ENCODE results near the gene SUN2.
"Not testable (repeated sequence)": the region's sequence is repeated elsewhere in the genome, so short reads cannot be mapped to it uniquely, and the experiment has no call there.

The SUN2 gene, protein sequence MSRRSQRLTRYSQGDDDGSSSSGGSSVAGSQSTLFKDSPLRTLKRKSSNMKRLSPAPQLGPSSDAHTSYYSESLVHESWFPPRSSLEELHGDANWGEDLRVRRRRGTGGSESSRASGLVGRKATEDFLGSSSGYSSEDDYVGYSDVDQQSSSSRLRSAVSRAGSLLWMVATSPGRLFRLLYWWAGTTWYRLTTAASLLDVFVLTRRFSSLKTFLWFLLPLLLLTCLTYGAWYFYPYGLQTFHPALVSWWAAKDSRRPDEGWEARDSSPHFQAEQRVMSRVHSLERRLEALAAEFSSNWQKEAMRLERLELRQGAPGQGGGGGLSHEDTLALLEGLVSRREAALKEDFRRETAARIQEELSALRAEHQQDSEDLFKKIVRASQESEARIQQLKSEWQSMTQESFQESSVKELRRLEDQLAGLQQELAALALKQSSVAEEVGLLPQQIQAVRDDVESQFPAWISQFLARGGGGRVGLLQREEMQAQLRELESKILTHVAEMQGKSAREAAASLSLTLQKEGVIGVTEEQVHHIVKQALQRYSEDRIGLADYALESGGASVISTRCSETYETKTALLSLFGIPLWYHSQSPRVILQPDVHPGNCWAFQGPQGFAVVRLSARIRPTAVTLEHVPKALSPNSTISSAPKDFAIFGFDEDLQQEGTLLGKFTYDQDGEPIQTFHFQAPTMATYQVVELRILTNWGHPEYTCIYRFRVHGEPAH

DNA sequence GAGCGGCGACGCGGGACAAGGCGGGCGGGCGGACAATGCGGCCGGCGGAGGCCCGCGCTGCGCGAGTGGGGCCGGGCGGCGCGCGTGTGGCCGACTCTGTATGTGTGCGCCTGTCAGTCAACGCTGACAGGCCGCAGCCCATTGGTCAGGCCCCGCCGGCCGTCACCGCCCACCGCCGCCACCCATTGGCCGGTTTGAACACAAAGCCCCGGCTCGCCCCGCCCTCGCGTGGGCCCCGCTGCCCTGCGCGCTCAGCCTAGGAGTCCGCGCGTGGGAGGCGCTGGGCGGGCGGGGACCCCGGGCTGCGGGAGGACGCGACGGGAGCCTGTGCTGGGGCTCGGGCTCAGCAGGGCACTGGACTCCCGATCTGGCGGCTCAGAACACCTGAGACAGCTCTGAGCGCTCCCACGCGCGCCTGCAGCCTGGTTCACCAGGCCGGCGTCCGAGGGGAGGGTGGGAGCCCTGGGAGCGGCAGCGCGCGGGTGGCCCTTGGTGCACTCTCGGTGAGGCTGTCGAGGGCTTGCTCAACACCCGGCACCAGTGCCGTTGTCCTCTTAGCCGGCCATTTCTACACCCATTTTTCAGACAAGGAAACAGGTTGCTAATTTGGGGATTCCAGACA, at the start of gene SUN2:
Gene SUN2, minus strand, starts transcription at position 88 of the 622 bp plus-strand sequence. CDS start 3,370 bp downstream, outside the sequence.
- DNase-seq (ENCODE audit: low read depth in 2 of 2) = peak; percentile 89 to 92

DNA sequence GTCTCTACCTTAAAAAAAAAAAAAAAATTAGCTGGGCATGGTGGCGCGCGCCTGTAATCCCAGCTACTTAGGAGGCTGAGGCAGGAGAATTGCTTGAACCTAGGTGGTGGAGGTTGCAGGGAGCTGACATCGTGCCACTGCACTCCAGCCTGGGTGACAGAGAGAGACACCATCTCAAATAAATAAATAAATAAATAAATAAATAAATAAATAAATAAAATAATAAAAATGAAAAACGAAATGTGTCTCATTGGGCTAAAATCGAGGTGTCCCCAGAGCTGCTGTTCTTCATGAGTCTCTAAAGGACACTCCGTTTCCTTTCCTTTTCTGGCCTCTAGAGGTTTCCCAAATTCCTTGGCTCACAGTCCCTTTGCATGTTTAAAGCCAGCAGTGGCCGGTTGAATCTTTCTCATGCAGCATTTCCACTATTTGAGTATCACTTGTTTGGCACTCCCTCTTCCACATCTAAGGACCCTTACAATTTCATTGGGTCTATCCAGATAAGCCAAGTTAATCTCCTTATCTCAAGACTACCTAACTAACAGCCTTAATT, 49.3 kb upstream of the SUN2 start:
- not testable (repeated sequence) for DNase-seq (ENCODE audit: low read depth in 2 of 2)

DNA sequence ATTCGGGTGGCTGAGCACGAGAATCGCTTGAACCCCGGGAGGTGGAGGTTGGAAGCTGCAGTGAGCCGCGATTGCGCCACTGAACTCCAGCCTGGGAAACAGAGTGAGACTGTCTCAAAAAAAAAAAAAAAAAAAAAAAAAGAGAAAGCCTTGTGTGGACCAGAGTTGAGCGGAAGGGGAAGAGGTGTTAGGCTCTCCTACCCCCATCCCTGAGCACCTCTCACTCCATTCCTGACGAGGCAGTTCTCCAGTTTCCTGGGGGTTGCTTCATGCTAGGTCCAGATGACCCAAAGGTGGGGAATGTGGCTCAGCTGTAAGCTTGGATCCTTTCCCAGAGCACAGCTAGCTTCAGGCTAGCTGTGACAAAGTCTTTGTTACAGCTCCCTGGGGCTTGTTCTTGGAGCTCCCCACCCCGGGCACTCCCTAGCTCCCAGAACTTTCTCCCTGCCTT, 46.9 kb upstream of the SUN2 start:
- no peak for DNase-seq (ENCODE audit: low read depth in 2 of 2)

DNA sequence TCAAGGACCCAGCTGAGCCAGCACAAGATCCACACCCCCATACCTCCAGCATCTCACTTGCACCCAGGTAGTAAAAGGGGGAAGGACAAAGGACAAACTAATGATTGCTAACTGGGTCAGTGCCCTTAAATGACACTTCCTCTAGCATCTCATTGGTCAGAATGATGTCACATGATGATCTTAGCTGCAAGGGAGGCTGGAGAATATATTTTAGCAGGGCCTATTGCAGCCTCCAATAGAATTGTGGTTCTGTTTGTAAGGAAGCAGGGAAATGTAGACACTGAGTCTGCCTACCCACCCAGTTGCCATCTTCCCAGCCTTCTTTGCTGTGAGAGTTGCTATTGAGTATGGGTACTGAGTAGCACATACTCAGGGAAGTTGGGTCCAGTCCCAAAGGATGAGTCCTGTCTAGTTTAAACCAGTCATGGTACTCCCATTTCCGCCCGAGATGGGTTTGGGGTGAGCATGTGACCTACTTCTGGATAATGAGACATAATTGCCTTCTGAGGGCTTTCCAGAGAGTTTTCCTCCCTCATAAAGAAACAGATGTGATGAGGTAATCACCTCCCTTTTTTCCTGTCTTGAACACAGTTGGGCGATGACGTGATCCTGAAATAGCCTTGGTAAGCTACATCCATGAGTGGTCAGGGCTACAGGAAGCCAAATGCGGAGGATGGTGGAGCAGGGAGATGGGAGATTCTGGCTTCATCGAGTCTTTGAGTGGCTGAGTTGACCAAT, 43.6 kb upstream of the SUN2 start:
- no peak for DNase-seq (ENCODE audit: low read depth in 2 of 2)

DNA sequence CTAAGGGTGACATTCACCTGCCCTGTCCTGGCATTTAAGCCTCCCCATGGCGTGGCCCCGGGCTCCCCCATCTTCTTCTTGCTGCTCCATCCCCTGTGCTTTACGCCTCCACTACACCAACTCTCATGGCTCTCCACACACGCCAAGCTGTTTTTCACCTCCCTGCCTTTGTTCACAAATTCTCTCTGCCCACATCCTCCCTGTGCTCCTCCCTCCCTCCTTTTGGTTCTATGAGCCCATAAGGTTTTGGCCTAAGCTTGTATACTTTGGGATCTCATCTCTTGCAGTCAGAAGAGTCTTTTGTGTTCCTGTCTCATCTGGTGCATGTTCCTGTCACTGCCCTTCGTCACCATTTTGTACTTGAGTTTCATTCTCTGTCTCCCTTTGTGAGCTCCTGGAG, 42.7 kb upstream of the SUN2 start:
- DNase-seq (ENCODE audit: low read depth in 2 of 2) = no peak

DNA sequence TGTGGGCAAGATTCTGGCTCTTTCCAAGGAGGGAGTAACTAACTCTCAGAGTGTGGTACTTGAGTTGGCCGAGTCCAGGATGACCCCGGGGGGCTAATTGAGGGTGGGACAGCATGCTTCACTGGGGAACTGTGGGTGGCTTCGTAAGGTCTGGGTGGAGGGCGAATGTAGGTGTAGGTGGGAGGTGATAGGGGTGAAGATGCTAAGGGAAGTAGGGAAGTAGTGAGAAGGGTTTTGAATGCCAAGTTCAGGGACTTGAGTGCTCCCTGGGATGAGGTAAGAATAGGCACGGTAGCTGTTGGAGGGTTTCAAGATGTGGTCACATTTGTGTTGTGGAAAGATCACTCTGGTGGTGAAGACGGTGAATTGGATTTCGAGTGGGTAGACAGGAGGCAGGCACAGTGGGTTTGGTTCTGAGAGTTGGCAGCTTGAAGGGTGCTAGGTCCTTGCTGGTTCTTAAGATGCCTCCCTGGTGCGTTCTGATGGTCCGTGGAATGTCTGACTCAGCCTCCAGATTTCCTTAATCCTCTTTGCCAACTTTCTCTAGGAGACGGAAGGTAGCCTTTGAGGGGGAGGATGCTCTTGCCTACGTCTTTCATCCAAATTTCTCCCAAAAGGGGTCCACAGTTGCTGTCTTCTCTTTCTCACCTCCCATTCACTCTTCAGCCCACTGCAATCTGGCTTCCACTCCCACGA, 40.6 kb upstream of the SUN2 start:
- DNase-seq (ENCODE audit: low read depth in 2 of 2) = no peak

DNA sequence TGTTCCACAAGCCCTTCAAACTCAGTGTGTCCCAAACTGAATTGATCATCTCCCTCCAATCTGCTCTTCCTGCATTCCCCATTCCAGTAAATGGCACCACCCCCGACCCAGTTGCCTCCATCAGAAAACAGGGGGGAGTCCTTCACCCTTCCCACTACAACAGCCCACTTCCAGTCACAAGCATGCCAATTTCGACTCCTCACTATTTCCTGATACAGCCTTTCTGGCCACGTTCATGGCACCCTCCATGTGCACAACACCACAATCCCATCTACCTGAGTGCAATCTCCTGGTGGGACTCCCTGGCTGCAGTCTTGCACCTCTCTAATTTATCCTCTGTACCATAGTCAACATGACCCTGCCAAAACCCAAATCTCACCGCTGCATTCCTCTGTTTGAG, 39.8 kb upstream of the SUN2 start:
- no peak for DNase-seq (ENCODE audit: low read depth in 2 of 2)

DNA sequence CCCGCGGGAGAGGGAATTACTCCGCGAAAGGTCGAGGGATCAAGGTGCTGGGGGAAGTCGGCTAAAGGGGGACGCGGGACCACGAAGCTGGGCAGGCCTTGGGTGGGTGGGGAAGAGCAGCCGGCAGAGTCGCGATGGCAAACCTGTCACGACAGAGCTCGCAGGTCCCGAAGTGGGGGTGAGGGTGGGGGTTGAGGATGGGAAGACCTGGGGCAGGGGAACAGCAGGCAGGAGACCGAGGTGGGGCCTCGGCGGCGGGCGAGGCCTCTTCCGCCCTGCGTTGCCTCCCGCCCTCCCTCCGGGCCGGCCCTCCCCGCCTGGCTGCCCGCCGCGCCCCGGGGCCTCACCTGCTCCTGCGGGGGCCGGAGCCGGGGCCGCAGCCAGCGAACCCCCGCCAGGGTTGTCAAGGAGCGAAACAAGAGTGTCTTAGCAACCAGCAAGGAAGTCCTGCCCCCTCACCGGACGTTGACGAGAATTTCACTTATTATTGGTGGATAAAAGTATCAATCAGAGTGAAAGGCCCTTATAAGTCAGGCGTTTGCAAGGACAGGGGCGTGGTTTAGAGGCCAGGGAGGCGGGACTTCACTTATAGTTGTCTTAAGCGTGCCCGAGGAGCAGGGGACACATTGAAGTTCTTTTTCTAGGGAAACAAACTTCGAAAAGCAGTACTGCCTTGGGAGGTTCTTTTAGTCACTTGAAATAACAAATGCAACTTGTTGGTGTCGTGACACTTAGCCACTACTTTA, 38.1 kb upstream of the SUN2 start, which contains the start of gene DNAL4:
Gene DNAL4, minus strand, starts transcription at position 423 of the 746 bp plus-strand sequence. CDS start 11,412 bp downstream, outside the sequence.
- DNase-seq (ENCODE audit: low read depth in 2 of 2) = peak; percentile 85 to 90

DNA sequence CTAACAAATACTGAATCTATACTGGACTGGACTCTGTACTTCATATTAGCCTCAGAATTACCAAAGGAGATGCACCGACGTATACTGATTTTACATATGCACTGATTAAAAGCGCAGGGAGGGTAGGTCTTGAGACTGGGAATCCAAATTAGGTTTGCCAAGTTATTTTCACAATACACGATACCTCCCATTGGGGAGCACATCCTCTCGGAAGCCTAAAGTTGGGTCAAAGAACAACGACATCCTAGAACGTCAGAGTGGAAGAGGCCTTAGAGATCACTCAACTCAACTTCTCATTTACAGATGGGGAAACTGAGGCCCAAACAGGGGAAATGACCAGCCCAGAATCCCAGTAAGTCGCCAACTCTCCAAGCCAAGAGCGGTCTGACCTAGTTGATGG, 37.5 kb upstream of the SUN2 start:
- DNase-seq (ENCODE audit: low read depth in 2 of 2) = no peak

DNA sequence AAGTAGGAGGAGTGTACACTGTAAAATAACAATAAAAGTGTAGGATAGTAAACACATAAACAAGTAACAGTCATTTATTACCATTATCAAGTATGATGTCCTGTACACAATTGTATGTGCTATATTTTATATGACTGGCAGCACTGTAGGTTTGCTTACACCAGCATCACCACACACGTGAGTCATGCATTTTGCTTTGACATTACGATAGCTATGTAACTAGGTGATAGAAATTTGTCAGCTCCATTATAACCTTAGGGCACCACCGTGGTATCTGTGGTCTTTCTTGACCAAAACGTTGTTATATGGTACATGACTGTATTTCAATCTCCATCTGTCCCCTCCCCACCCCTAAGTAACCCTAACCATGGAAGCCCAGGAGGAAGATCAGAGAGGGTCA, 37.0 kb upstream of the SUN2 start:
- DNase-seq (ENCODE audit: low read depth in 2 of 2) = no peak

DNA sequence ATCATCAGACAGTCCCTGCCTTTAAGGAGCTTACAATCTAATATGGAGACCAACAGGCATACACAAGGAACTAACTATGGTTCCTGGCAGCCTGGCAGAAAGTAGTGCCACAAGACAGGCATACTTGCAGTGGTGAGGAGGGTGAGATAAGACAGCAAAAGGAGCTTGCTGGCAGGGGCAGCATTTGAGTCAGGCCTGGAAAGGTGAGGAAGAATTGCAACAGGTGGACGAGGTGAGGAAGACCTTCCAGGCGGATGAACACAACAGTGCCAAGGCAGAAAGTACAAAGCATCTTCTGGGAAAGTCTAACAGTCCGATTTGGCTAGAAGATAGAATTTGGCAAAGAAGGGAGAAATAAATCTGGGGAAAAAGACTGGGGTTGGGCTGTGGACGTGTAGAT, 33.8 kb upstream of the SUN2 start:
- no peak for DNase-seq (ENCODE audit: low read depth in 2 of 2)

DNA sequence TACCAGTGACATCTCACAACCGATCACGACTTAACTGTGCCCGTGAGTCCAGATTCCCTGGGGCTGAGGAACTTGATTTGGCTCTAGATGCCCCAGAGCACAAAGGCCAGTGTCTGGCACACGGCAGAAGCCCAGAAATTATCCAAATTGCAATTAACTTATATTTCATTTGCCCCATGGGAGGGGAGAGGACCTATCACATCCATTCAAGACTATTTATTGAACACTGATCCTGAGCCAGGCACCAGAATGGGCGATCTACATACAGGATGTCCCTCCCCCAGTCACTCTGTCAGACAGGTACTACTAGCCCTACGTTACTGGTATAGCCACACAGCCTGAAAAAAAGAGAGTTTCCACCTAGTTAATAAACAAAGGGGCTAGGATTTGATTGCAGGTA, 33.0 kb upstream of the SUN2 start:
- no peak for DNase-seq (ENCODE audit: low read depth in 2 of 2)

DNA sequence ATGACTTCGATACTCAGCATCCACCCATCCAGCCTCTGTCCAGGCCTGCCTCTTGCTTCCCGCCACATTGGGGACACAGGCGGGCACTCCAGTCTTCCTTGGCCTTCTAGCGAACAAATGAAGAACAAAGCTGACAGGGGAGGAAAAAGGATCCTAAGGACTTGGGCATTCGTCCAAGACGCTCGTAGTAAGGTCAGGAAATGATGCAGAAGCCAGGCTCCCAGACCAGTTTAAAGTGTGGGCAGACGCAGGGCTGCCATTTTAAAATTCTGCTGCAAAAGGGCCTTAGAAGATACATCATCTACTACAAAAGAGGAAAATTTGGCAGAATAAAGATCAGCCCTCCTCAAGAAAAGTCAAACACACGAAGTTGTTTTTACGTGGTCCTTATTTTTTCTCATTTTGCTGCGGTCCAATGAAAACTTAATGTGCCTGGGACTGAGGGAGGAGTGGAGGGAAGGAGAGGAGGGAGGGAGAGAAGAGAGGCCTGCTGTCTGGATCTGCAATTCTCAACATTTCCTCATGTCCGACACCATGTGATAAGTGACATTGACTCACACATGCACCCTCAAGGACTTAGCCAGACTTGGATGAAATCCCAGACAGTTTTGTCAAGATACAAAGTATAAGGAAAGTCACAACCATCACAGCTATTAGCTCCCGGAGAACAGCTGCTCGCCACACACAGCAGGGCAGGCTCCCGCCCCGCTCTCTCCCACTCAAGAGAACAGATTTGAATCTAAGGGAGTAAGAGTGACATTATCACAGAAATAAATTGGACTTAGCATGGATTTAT, 32.4 kb upstream of the SUN2 start:
- no peak for DNase-seq (ENCODE audit: low read depth in 2 of 2)

DNA sequence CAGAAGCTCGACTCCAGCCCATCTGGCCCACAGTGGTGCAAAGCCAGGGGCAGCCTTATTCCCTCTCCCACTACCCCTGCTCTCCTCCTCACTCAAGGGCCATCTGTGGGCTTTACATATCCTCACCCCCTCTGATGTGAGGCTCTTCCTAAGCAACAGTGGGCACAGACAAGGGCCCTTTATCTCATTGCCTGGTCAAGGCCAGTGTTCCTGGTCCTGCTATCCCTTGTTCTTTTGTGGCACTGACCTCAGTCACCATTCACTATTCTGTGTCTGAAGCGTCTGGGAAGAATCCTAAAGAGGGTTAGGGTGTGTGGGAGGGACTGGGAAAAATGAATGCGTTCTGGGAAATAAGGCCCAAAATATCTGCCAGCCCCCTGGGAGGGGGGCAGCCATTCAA, 30.8 kb upstream of the SUN2 start:
- DNase-seq (ENCODE audit: low read depth in 2 of 2) = no peak

DNA sequence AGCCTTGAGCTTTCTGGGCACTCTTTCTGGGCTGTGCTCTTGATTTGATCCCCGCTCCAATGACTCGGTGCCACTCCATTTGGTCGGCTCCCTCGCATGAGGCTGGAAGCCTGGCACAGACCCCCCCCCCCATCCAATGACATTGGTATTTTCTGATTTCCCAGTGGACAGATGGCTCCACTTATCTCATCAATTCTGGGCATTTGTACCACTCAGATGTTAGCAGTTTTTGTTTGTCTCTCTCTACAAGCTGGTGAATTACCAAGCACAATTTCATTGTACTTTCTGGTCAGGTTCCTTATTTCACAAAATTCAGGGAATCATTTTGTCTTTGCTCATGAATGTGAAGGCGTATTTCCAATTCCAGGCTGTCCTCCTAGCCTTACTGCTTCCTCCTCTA, 29.1 kb upstream of the SUN2 start:
- no peak for DNase-seq (ENCODE audit: low read depth in 2 of 2)

DNA sequence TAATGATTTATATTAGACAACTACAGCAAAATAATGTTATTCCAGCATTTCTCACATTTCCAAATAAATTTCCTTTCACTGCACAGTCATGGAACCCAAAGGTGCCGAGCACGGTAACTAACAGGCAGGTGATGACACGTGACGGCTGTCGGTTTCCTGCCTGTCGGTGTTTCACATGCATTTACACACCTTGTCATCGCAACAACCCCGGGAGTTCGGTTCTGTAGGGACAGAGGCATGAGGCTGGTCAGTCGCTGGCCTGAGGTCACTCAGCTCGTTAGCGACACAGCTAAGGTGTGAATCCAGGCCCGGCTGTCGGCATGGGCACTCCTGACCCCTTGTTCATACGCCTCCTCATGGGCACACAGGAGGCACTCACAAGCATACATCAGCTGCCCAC, 28.2 kb upstream of the SUN2 start:
- DNase-seq (ENCODE audit: low read depth in 2 of 2) = no peak

DNA sequence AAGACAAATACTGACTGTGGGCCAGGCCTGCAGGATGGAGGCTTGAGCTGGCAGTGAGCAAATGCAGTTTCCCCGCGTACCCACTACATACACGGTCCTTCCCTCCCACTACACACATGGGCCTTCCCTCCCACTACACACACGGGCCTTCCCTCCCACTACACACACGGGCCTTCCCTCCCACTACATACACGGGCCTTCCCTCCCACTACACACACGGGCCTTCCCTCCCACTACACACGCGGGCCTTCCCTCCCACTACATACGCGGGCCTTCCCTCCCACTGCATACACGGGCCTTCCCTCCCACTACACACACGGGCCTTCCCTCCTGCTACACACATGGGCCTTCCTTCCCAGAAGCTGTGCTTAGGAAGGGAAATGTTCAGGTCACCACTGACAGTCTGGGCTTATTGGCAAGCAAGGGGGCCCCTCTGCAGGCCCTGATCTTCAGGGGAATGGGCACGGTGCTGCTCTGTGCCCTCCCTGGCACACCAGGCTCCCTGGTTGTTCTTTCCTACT, 27.4 kb upstream of the SUN2 start:
- no peak for DNase-seq (ENCODE audit: low read depth in 2 of 2)

DNA sequence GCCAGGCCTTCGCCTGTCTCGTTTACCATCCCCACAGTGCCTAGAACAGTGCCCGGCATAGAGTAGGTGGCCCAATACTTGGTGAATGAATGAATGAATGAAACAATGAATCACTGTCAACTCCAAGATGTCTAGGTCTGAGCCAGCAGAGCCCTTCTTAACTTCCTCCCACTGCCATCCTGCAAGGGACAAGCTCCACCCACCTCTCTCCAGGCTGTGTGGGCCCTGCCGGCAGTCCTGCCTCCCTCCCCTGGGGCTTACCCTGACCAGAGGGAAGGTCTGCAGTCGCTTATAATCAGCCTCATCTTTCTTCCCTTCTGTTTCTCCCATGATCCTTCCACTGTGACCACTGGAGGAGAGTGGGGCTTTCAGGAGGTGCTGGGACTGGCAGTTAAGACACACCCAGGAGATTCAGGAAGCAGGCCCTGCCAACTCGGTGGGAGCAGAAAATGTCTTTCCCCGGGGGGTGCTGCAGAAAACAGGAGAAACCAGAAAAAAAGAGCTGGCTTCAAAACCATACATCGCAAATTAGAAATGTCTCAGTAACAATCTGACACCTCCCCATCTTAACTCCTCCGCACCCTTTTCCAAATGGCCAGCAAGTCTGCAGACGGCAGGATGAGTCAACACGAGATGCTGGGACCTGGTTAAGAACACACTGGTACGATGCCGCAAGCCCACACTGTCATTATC, 26.8 kb upstream of the SUN2 start:
- DNase-seq (ENCODE audit: low read depth in 2 of 2) = no peak

DNA sequence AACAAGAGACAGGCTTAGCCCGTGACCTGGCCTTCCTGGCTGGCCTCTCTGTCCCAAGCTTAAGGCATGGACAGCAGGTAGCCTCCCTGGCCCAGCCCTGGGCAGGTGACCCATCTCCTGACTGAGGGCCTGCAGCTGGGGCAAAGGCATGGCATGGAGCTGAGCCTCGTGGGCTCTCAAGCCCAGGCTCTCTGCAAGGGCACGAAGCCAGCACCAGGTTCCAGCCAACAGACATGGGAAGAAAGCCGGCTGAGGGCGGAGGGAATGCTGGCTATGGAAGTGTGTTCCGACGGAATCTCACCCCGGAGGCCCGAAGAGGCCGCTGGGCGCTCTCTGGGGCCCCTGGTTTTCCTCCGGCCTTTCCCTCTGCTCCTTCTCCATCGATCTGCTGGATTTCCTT, 25.2 kb upstream of the SUN2 start:
- no peak for DNase-seq (ENCODE audit: low read depth in 2 of 2)
